Endothelial cell of umbilical vein (primary cell): ENCODE data around the gene SLC5A5. TPM values are rescaled to one million over a fixed set of nuclear protein-coding genes. Genes with fewer than 3 reads are reported as not detected.

Experiments
- BruUV-seq: library from RNA; stranded (reverse); fragments of 400-500 nt; replicated peaks from 2 replicates; lab custom pipeline; 2021; lab: Mats Ljungman, UMichigan
- CTCF ChIA-PET: fragments of 300-600, 350-600 bp; sonication (Branson Sonifier 250); formaldehyde crosslinking; loops from one replicate; lab custom pipeline; 2021; ENCODE audit warnings: antibody characterized with exemption, inconsistent platforms; lab: Charles Lee
- POLR2A ChIA-PET: fragments of 300-600, 350-600 bp; sonication (Branson Sonifier 250); formaldehyde crosslinking; loops from one replicate; lab custom pipeline; 2021; ENCODE audit warnings: antibody characterized with exemption, inconsistent platforms; lab: Charles Lee
- DNase-seq: peaks from one replicate; pipeline ENCODE4 v3.0.0-alpha.2; 2011; ENCODE audit warnings: low read depth, low spot score
- FAIRE-seq: peaks from 2 replicates; lab custom pipeline; 2011; peaks lifted over from hg19 to GRCh38; lab: Jason Lieb, UNC
- H2AFZ ChIP-seq: 2 replicates; pipeline ENCODE4 v1.6.0; 2012; ENCODE audit warnings: low read depth, low read length, control low read depth, inconsistent platforms
- H3K27ac ChIP-seq: 2 replicates; pipeline ENCODE4 v1.5.1; 2011; ENCODE audit warnings: low read depth, mild to moderate bottlenecking, control low read depth, low read length, moderate library complexity; ENCODE audit not compliant: insufficient read depth
- H3K27me3 ChIP-seq, 2 experiments: 2 replicates each; pipeline versions ENCODE4 v1.6.0 to v1.6.1; 2011; ENCODE audit warnings: low read length in 2 of 2, mixed read lengths in 1 of 2; ENCODE audit not compliant: control insufficient read depth in 2 of 2, insufficient read depth in 2 of 2
- H3K36me3 ChIP-seq, 2 experiments: 2 replicates in 1 of 2; 3 replicates in 1 of 2; pipeline ENCODE4 v1.5.1; 2011; ENCODE audit warnings: low read length in 2 of 2, mild to moderate bottlenecking in 1 of 2, moderate library complexity in 1 of 2; ENCODE audit not compliant: control insufficient read depth in 2 of 2, insufficient read depth in 2 of 2; ENCODE audit errors: extremely low read depth in 1 of 2
- H3K4me1 ChIP-seq: 3 replicates; pipeline ENCODE4 v1.5.1; 2011; ENCODE audit warnings: mild to moderate bottlenecking, low read length; ENCODE audit not compliant: control insufficient read depth, insufficient read depth; ENCODE audit errors: extremely low read depth
- H3K4me2 ChIP-seq: 2 replicates; pipeline ENCODE4 v1.6.1; 2011; ENCODE audit warnings: low read length, control low read depth, mixed read lengths; ENCODE audit not compliant: insufficient read depth
- H3K4me3 ChIP-seq, 3 experiments: fragments of 200-600 bp in 1 of 3; sonication (generic), shearing (Covaris generic) in 1 of 3; replicated peaks in 1 of 3; 2 replicates each; pipeline ENCODE4 v1.5.1; 2011 to 2016; ENCODE audit warnings: control low read depth in 3 of 3, low read length in 3 of 3, mild to moderate bottlenecking in 2 of 3, inconsistent platforms in 1 of 3, low read depth in 1 of 3, moderate library complexity in 1 of 3; ENCODE audit not compliant: insufficient read depth in 1 of 3
- H3K79me2 ChIP-seq: 2 replicates; pipeline ENCODE4 v1.6.0; 2012; ENCODE audit warnings: low read length, inconsistent platforms; ENCODE audit not compliant: control insufficient read depth, insufficient read depth
- H3K9ac ChIP-seq: replicated peaks from 2 replicates; pipeline ENCODE3; 2011; ENCODE audit warnings: low read length, control low read depth; ENCODE audit not compliant: insufficient read depth; ENCODE audit errors: extremely low read depth
- H3K9me1 ChIP-seq: replicated peaks from 3 replicates; pipeline ENCODE4 v1.6.0; 2011; ENCODE audit warnings: mild to moderate bottlenecking, low read length; ENCODE audit not compliant: control insufficient read depth, insufficient read depth; ENCODE audit errors: extremely low read depth
- H3K9me3 ChIP-seq: replicated peaks from 2 replicates; pipeline ENCODE4 v1.5.1; 2012; ENCODE audit warnings: low read length, inconsistent platforms; ENCODE audit not compliant: control insufficient read depth, insufficient read depth
- H4K20me1 ChIP-seq: replicated peaks from 2 replicates; pipeline ENCODE3; 2011; ENCODE audit warnings: mild to moderate bottlenecking, low read length; ENCODE audit not compliant: control insufficient read depth, insufficient read depth; ENCODE audit errors: extremely low read depth
- EZH2 ChIP-seq: IDR thresholded peaks from 2 replicates; pipeline ENCODE4 v1.6.1; 2012; ENCODE audit warnings: borderline replicate concordance, low read depth, mild to moderate bottlenecking, moderate library complexity, low read length, inconsistent platforms; ENCODE audit not compliant: severe bottlenecking
- FOS ChIP-seq: IDR thresholded peaks from 2 replicates; pipeline ENCODE4 v1.6.1; 2011; ENCODE audit warnings: mild to moderate bottlenecking, low read length, moderate library complexity, borderline replicate concordance; ENCODE audit not compliant: insufficient read depth
- GATA2 ChIP-seq: IDR thresholded peaks from 2 replicates; pipeline ENCODE4 v1.7.0; 2011; ENCODE audit warnings: low read depth, mild to moderate bottlenecking, moderate library complexity, mixed read lengths, low read length; ENCODE audit not compliant: insufficient read length, insufficient read depth
- JUN ChIP-seq: IDR thresholded peaks from 2 replicates; pipeline ENCODE4 v1.6.1; 2011; ENCODE audit warnings: borderline replicate concordance, low read depth; ENCODE audit not compliant: insufficient read length, insufficient read depth
- MYC ChIP-seq: IDR thresholded peaks from one replicate; pipeline ENCODE4 v1.6.1; 2011; ENCODE audit warnings: mild to moderate bottlenecking, low read depth, low read length
- POLR2A ChIP-seq: IDR thresholded peaks from 2 replicates; pipeline ENCODE4 v1.6.1; 2012; ENCODE audit warnings: low read depth, mild to moderate bottlenecking, control low read depth, low read length
- POLR2AphosphoS5 ChIP-seq: IDR thresholded peaks from 2 replicates; pipeline ENCODE4 v1.6.1; 2012; ENCODE audit warnings: low read depth, mild to moderate bottlenecking, control low read depth, low read length, moderate library complexity; ENCODE audit not compliant: insufficient read depth
- dilution Hi-C: fragments of 300-500 bp; cut with MboI; formaldehyde crosslinking; loops from one replicate; pipeline ENCODE4 v1.15.0; 2019; ENCODE audit warnings: low sequenced_read_pairs; ENCODE audit not compliant: extremely low pct_ligation_motif_present
- intact Hi-C: fragments of 100-400 bp; cut with micrococcal nuclease; formaldehyde crosslinking; loops from one replicate; pipeline ENCODE4 v1.10.0; 2022
- polyA plus RNA-seq, 4 experiments: library from polyadenylated mRNA; depleted of rRNA in 3 of 4; stranded (reverse) in 3 of 4; unstranded in 1 of 4; fragments of >200 nt; gene quantifications; 2 replicates each; pipeline versions ENCODE4 v1.2.1 to v1.2.3, GENCODE V29; 2011 to 2012; ENCODE audit warnings: missing spikeins in 1 of 4
- total RNA-seq: library from RNA; stranded (reverse); gene quantifications from 2 replicates; pipeline ENCODE4 v1.2.3, GENCODE V29; 2021
- TF ChIP-seq, protein P1 (sequence below): IDR thresholded peaks from 2 replicates; pipeline ENCODE4 v1.6.1; 2011; ENCODE audit not compliant: insufficient read depth, insufficient read length
- TF ChIP-seq, protein P2 (sequence below), 2 donors: IDR thresholded peaks; 1 replicate in 1 of 2; 2 replicates in 1 of 2; pipeline ENCODE4 v1.5.1; 2011; ENCODE audit warnings: low read length in 2 of 2, mild to moderate bottlenecking in 2 of 2, moderate library complexity in 2 of 2, control low read depth in 1 of 2, inconsistent platforms in 1 of 2, low read depth in 1 of 2; ENCODE audit not compliant: insufficient read depth in 1 of 2; ENCODE audit errors: extremely low read depth in 1 of 2

Gene SLC5A5
- total and polyA plus RNA-seq, 2 donors (not counting 3 experiments of a cell fraction or from before 2014, with no cell fraction given): not detected

DNA sequence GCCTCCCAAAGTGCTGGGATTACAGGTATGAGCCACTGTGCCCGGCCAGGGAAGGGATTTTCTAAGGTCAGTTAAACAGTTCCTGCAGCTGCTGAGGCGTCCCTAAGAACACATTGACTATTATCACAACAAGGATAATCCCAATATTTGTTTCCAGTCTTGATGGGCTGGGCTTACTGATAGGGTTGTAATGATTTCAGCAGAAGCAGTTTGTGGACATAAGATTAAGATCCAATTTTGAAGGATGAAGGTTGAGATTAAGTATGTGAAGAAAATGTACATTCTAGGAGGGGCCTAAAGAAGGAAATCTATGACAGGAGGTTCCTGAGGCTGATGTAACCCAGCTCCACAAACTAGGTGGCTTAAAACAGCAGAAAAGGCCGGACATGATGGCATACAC, 50.4 kb downstream of the SLC5A5 start:
- Histone ChIP-seq H3K4me3 (no peak overlapping the region), H3K36me3 (no peaks in the 10 kb centered on the region), H4K20me1 (no peaks in the 10 kb centered on the region), H3K9me3 (no peaks in the 10 kb centered on the region), H3K27me3 (peaks cover 0 to 2% of the 10 kb centered on the region in 2 experiments), H3K4me1 (no peaks in the 10 kb centered on the region), H3K27ac (no peak overlapping the region), H3K79me2 (no peaks in the 10 kb centered on the region), H3K9me1 (no peaks in the 10 kb centered on the region), H3K4me2 (no peak overlapping the region), H3K9ac (no peak overlapping the region), H2AFZ (no peak overlapping the region)
- POLR2A ChIA-PET: no interaction called here
- DNase-seq (no peak), FAIRE-seq (no peak)
- TF ChIP-seq, protein P1, sequence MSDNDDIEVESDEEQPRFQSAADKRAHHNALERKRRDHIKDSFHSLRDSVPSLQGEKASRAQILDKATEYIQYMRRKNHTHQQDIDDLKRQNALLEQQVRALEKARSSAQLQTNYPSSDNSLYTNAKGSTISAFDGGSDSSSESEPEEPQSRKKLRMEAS: no peak
- TF ChIP-seq MYC (no peak), POLR2AphosphoS5 (no peak), POLR2A (no peak), GATA2 (no peak), FOS (no peak), EZH2 (no peak), JUN (no peak)
- TF ChIP-seq, protein P2, sequence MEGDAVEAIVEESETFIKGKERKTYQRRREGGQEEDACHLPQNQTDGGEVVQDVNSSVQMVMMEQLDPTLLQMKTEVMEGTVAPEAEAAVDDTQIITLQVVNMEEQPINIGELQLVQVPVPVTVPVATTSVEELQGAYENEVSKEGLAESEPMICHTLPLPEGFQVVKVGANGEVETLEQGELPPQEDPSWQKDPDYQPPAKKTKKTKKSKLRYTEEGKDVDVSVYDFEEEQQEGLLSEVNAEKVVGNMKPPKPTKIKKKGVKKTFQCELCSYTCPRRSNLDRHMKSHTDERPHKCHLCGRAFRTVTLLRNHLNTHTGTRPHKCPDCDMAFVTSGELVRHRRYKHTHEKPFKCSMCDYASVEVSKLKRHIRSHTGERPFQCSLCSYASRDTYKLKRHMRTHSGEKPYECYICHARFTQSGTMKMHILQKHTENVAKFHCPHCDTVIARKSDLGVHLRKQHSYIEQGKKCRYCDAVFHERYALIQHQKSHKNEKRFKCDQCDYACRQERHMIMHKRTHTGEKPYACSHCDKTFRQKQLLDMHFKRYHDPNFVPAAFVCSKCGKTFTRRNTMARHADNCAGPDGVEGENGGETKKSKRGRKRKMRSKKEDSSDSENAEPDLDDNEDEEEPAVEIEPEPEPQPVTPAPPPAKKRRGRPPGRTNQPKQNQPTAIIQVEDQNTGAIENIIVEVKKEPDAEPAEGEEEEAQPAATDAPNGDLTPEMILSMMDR (IDR thresholded peaks at IDR 0.05; ENCODE audit: extremely low read depth in 1 of 2, insufficient read depth in 1 of 2, low read depth in 1 of 2, low read length in 2 of 2): no peak
- intact Hi-C loops: no loop called here
- BruUV-seq: no TSS peak
- CTCF ChIA-PET: interaction anchor here (1.0 kb wide), 1 partner anchor 11 kb away, joined by 3 read pairs; the partner anchor contains the start of gene CCDC124
- dilution Hi-C loops: no loop called here
